PFSK-1 (cell line): ENCODE measurements around the gene ARHGAP44.

Source experiments
- POLR2AphosphoS5 ChIP-seq: IDR thresholded peaks from 2 replicates; pipeline ENCODE4 v1.6.1; 2012; ENCODE audit warnings: low read depth, mild to moderate bottlenecking, control low read depth, low read length, moderate library complexity
- REST ChIP-seq, 2 experiments: IDR thresholded peaks; 2 replicates each; pipeline versions ENCODE4 v1.6.1 to v1.8.0; 2011 to 2012; ENCODE audit warnings: low read depth in 2 of 2, low read length in 2 of 2, control low read depth in 1 of 2, inconsistent platforms in 1 of 2, mild to moderate bottlenecking in 1 of 2, moderate library complexity in 1 of 2; ENCODE audit not compliant: insufficient read depth in 1 of 2
- TAF1 ChIP-seq: IDR thresholded peaks from 2 replicates; pipeline ENCODE4 v1.6.1; 2012; ENCODE audit warnings: low read length, control low read depth, borderline replicate concordance; ENCODE audit not compliant: insufficient read depth

GRCh38 chr17:12992676-12993075, 203.4 kb downstream of the ARHGAP44 start:
- TF ChIP-seq REST (IDR thresholded peaks at IDR 0.05; ENCODE audit: insufficient read depth in 1 of 2, low read depth in 2 of 2, low read length in 2 of 2) = no peak
- TF ChIP-seq POLR2AphosphoS5 = no peak
- TF ChIP-seq TAF1 = no peak
